MCF 10A (cell line): ENCODE measurements around the gene RAB13. TPM values are rescaled to one million over a fixed set of nuclear protein-coding genes. Genes with fewer than 3 reads are reported as not detected.

Source experiments
- BruUV-seq: library from RNA; stranded (reverse); fragments of 400-500 nt; replicated peaks from 2 replicates; lab custom pipeline; 2021; lab: Mats Ljungman, UMichigan
- CTCF ChIA-PET: fragments of 300-600 bp; sonication (Branson Sonifier 250); formaldehyde crosslinking; extraction: SDS; loops from one replicate; lab custom pipeline; 2021; ENCODE audit warnings: antibody characterized with exemption, inconsistent platforms; lab: Yijun Ruan, JAX
- POLR2A ChIA-PET: fragments of 300-600, 350-650 bp; sonication (Branson Sonifier 250); formaldehyde crosslinking; extraction: SDS; loops from one replicate; lab custom pipeline; 2020; ENCODE audit warnings: antibody characterized with exemption, inconsistent platforms; lab: Yijun Ruan, JAX
- DNase-seq: peaks from one replicate; pipeline ENCODE4 v3.0.0-alpha.2; 2018; ENCODE audit not compliant: unreplicated experiment
- H3K27ac Mint-ChIP-seq: one replicate; pipeline ENCODE4 v1.8.0; 2022; ENCODE audit warnings: mild to moderate bottlenecking, low read depth, mixed read lengths; ENCODE audit not compliant: unreplicated experiment
- H3K27me3 Mint-ChIP-seq: one replicate; pipeline ENCODE4 v1.8.0; 2022; ENCODE audit warnings: mixed read lengths; ENCODE audit not compliant: insufficient read depth, unreplicated experiment
- H3K36me3 Mint-ChIP-seq: one replicate; pipeline ENCODE4 v1.8.0; 2022; ENCODE audit warnings: mild to moderate bottlenecking, moderate library complexity, mixed read lengths; ENCODE audit not compliant: insufficient read depth, unreplicated experiment
- H3K4me1 Mint-ChIP-seq: one replicate; pipeline ENCODE4 v1.8.0; 2022; ENCODE audit warnings: mixed read lengths; ENCODE audit not compliant: insufficient read depth, unreplicated experiment
- H3K4me3 Mint-ChIP-seq: one replicate; pipeline ENCODE4 v1.8.0; 2022; ENCODE audit warnings: mild to moderate bottlenecking, moderate library complexity, mixed read lengths; ENCODE audit not compliant: unreplicated experiment
- H3K9me3 Mint-ChIP-seq: one replicate; pipeline ENCODE4 v1.8.0; 2022; ENCODE audit warnings: mixed read lengths; ENCODE audit not compliant: unreplicated experiment
- intact Hi-C: fragments of 100-400 bp; cut with micrococcal nuclease; formaldehyde crosslinking; loops from 2 replicates; pipeline ENCODE4 v1.14.1; 2022
- total RNA-seq: library from RNA; stranded (reverse); gene quantifications from 2 replicates; pipeline ENCODE4 v1.2.3, GENCODE V29; 2022
- TF ChIP-seq, protein P1 (sequence below): fragments of 200-600 bp; IDR thresholded peaks from one replicate; pipeline ENCODE4 v1.8.0; 2022; ENCODE audit warnings: antibody characterized with exemption, mild to moderate bottlenecking; ENCODE audit not compliant: unreplicated experiment

Gene RAB13
- total RNA-seq, 1 experiment from 2014 or later = 71.6 TPM

DNA sequence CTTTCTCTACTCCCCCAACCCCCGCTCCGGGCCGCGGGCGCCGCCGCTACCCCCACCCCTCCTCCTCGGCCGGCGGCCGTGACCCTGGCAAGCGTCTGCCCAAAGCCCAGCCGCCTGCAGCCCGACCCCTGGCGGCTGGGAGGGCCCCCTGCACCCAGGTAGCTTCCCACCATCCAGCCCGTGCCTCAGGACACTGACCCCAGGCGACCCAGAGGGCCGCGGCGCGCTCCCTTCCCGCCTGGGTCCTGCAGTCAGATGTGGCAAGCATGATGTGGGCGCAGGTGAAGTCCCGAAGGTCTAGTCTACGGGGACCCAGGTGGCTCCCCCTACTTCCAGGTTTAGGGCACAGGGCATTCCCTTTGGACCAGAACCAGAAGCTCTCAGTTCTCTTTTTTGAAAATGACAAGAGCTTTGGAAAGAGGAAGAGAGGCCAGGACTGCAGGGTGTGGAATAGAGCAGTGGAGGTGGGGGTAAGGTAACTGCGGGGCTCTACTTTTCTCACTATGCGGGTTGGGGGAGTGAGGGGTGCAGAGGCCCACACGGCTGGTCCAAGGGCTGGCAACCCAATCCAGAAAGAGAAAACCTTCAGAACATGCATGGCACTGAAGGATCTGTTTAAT is 39.4 kb downstream of the RAB13 start, which contains the start of gene DENND4B:
Gene DENND4B, minus strand, starts transcription at position 97 of the 620 bp plus-strand sequence. CDS start 2,344 bp downstream, outside the sequence.
- ChIA-PET CTCF (interaction anchor here (0.6 to 5.6 kb wide), 39 partner anchors 12 to 380 kb away, joined by 3 to 60 read pairs (median 5); partner anchors contain the start of genes CREB3L4, CRTC2, GATAD2B and JTB), POLR2A (interaction anchor here (0.5 to 16.7 kb wide), 22 partner anchors 11 to 275 kb away, joined by 3 to 430 read pairs (median 6); partner anchors contain the start of genes CREB3L4, CRTC2, GATAD2B and INTS3)
- Mint-ChIP-seq H3K27ac (peak within 1 kb of the TSS; percentile 88), H3K36me3 (peaks cover 44% of the 10 kb centered on the region), H3K9me3 (no peaks in the 10 kb centered on the region), H3K27me3 (no peaks in the 10 kb centered on the region), H3K4me1 (peaks cover 21% of the 10 kb centered on the region), H3K4me3 (peak within 1 kb of the TSS; percentile 90)
- TF ChIP-seq, protein P1, sequence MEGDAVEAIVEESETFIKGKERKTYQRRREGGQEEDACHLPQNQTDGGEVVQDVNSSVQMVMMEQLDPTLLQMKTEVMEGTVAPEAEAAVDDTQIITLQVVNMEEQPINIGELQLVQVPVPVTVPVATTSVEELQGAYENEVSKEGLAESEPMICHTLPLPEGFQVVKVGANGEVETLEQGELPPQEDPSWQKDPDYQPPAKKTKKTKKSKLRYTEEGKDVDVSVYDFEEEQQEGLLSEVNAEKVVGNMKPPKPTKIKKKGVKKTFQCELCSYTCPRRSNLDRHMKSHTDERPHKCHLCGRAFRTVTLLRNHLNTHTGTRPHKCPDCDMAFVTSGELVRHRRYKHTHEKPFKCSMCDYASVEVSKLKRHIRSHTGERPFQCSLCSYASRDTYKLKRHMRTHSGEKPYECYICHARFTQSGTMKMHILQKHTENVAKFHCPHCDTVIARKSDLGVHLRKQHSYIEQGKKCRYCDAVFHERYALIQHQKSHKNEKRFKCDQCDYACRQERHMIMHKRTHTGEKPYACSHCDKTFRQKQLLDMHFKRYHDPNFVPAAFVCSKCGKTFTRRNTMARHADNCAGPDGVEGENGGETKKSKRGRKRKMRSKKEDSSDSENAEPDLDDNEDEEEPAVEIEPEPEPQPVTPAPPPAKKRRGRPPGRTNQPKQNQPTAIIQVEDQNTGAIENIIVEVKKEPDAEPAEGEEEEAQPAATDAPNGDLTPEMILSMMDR = peak; percentile 98
- intact Hi-C loops = loop anchor here (1.0 to 5.0 kb wide), 4 partner anchors 23 to 149 kb away; partner anchors contain the start of gene RAB13
- BruUV-seq = no TSS peak
- peak; percentile 88 for DNase-seq

DNA sequence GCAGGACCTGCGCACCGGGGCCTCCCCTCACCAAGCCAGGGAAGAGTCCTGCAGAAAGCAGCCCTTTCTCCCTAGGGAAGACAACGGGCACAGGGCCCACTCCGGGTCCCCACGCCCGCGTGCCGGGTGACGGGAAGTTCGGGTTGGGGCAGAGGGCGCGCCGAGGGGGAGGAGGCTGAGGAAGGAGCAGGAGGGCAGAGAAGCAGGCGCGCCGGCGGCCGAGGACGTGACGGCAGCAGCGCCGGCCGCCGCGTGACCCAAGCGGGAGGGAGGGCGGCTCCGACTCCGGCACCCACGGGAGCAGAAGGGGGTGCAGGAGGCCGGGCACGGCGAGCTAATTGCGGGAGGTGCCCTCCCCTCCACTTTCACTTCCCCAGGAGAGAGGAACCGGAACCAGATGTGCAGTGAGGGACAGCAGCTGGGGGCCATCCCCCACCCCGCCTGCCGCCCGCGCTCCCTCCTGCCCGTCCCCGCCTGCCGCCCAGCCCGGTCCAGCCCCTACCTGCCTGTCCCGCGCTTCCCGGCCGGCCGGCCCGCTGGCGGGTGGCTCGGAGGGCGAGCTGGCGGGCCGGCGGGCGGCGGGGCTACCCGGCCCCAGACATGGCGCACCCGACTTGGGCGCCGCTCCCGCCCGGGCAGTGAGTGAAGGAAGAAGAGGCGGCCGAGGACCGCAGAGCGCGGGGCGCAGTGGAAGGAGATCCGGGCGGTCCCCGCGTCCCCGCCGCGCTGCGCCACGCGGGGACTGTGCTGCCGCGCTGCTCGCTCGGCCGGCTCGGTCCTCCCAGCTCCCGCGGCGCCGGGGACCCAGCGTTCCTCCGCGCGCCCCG is 40.1 kb downstream of the RAB13 start:
- H3K27me3 Mint-ChIP-seq = no peaks in the 10 kb centered on the region
- H3K36me3 Mint-ChIP-seq = peaks cover 45% of the 10 kb centered on the region
- H3K4me1 Mint-ChIP-seq = peaks cover 21% of the 10 kb centered on the region
- peak overlapping the region; percentile 88 for H3K27ac Mint-ChIP-seq
- H3K9me3 Mint-ChIP-seq = no peaks in the 10 kb centered on the region
- intact Hi-C loops = loop anchor here (1.0 to 5.0 kb wide), 4 partner anchors 23 to 149 kb away; partner anchors contain the start of gene RAB13
- BruUV-seq = no TSS peak
- ChIA-PET CTCF (interaction anchor here (0.5 to 5.6 kb wide), 34 partner anchors 12 to 593 kb away, joined by 3 to 60 read pairs (median 5); partner anchors contain the start of genes CREB3L4, CRTC2, GATAD2B and JTB), POLR2A (interaction anchor here (0.6 to 16.7 kb wide), 24 partner anchors 11 to 275 kb away, joined by 3 to 430 read pairs (median 5); partner anchors contain the start of genes CREB3L4, CRTC2, GATAD2B and INTS3)
- H3K4me3 Mint-ChIP-seq = peak overlapping the region; percentile 90
- DNase-seq = peak; percentile 71
- TF ChIP-seq, protein P1 = no peak

DNA sequence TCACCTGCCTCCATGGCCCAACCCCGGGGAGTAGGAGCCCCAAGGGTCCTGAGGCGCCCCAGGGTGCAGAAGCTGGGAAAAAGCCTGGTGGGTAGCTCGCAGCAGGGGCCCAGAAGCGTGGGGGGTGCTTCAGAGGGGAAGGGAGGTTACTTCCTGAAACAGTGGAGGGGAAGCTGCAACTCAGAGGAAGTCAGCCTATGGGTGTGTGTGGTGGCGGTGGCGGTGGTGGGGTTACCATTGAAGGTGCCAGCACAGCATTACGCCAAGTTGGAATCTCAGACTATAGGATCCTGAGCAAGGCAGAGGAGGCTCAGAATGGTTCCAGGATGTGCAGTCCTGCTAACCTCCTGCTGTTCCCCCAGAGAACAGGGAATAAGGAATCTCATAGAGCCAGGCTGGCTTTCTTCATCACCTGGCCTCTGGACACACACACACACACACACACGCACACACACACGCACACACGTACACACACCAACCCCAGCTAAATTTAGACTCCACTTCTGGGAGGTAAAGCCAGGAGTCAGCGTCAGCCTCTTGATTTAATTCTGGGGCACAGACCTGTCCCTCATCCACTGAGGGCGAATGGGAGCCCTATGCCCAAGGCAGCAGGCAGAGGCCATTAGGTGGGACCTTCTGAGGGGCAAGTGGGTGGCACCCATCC is 40.9 kb downstream of the RAB13 start:
- intact Hi-C loops = loop anchor here (5.0 kb wide), 1 partner anchor 42 kb away; the partner anchor contains the start of gene RAB13
- peak; percentile 45 for DNase-seq

More for the DNA sequence above, 40.9 kb downstream of the RAB13 start:
- H3K9me3 Mint-ChIP-seq = no peaks in the 10 kb centered on the region
- BruUV-seq = no TSS peak
- H3K27ac Mint-ChIP-seq = peak overlapping the region; percentile 88
- peaks cover 21% of the 10 kb centered on the region for H3K4me1 Mint-ChIP-seq
- CTCF ChIA-PET = interaction anchor here (0.5 to 5.6 kb wide), 24 partner anchors 13 to 593 kb away, joined by 3 to 60 read pairs (median 4); partner anchors contain the start of genes CREB3L4, CRTC2, GATAD2B and JTB
- H3K27me3 Mint-ChIP-seq = no peaks in the 10 kb centered on the region
- POLR2A ChIA-PET = interaction anchor here (0.6 to 16.7 kb wide), 18 partner anchors 10 to 302 kb away, joined by 3 to 430 read pairs (median 4); partner anchors contain the start of genes CREB3L4, CRTC2, GATAD2B and JTB
- TF ChIP-seq, protein P1 = no peak
- H3K4me3 Mint-ChIP-seq = peak overlapping the region; percentile 90
- peaks cover 44% of the 10 kb centered on the region for H3K36me3 Mint-ChIP-seq
